ENCODE data around the gene TXNDC5. TPM values are rescaled to one million over a fixed set of nuclear protein-coding genes. Genes with fewer than 3 reads are reported as not detected.

Gene TXNDC5
- total and polyA plus RNA-seq, 2 of the 13 experiments (the other 11 are each of a cell fraction or from before 2014, with no cell fraction given), result 287 to 578 TPM

- TF ChIP-seq EED (CRISPR knock-in tag; IDR thresholded peaks at IDR 0.05) (peak; percentile 79), ZNF546 (CRISPR knock-in tag; conservative IDR thresholded peaks at IDR 0.05) (peak; percentile 82), TEAD2 (CRISPR knock-in tag; IDR thresholded peaks at IDR 0.05) (peak; percentile 40; the same call in 1 of the 2 replicates), ZNF296 (CRISPR knock-in tag; conservative IDR thresholded peaks at IDR 0.05) (0 out of 2 replicates have a peak, but pooled peaks have one; percentile 43), ZNF672 (CRISPR knock-in tag; IDR thresholded peaks at IDR 0.05) (0 out of 2 replicates have a peak, but pooled peaks have one; percentile 80), ZNF414 (CRISPR knock-in tag; IDR thresholded peaks at IDR 0.05) (0 out of 2 replicates have a peak, but pooled peaks have one; percentile 30), ADNP (CRISPR knock-in tag; IDR thresholded peaks at IDR 0.05) (no peak), ZNF335 (CRISPR knock-in tag; IDR thresholded peaks at IDR 0.05) (no peak), MAF1 (CRISPR knock-in tag; IDR thresholded peaks at IDR 0.05; ENCODE audit: borderline replicate concordance) (peak; percentile 74; the same call in 1 of the 2 replicates), RARA (CRISPR knock-in tag; IDR thresholded peaks at IDR 0.05) (peak; percentile 71), SMYD3 (CRISPR knock-in tag; IDR thresholded peaks at IDR 0.05) (peak; percentile 93; the same call in 1 of the 2 replicates), DRAP1 (CRISPR knock-in tag; IDR thresholded peaks at IDR 0.05) (no peak; the same call in 1 of the 2 replicates), ZBTB38 (CRISPR knock-in tag; IDR thresholded peaks at IDR 0.05) (0 out of 2 replicates have a peak, but pooled peaks have one; percentile 46), ZNF234 (CRISPR knock-in tag; conservative IDR thresholded peaks at IDR 0.05) (peak; percentile 95), ZNF460 (CRISPR knock-in tag; IDR thresholded peaks at IDR 0.05; ENCODE audit: borderline replicate concordance) (no peak), ARHGAP35 (CRISPR knock-in tag; IDR thresholded peaks at IDR 0.05; ENCODE audit: borderline replicate concordance) (peak; percentile 94), SALL2 (CRISPR knock-in tag; IDR thresholded peaks at IDR 0.05) (peak; percentile 88; the same call in 1 of the 2 replicates), ZNF160 (CRISPR knock-in tag; IDR thresholded peaks at IDR 0.05) (peak; percentile 82), CREBL2 (CRISPR knock-in tag; IDR thresholded peaks at IDR 0.05; ENCODE audit: borderline replicate concordance) (peak; percentile 31; the same call in 1 of the 2 replicates), ZNF616 (CRISPR knock-in tag; IDR thresholded peaks at IDR 0.05; ENCODE audit: low read depth) (peak; percentile 61; the same call in 1 of the 2 replicates)
- TF ChIP-seq, protein P1, sequence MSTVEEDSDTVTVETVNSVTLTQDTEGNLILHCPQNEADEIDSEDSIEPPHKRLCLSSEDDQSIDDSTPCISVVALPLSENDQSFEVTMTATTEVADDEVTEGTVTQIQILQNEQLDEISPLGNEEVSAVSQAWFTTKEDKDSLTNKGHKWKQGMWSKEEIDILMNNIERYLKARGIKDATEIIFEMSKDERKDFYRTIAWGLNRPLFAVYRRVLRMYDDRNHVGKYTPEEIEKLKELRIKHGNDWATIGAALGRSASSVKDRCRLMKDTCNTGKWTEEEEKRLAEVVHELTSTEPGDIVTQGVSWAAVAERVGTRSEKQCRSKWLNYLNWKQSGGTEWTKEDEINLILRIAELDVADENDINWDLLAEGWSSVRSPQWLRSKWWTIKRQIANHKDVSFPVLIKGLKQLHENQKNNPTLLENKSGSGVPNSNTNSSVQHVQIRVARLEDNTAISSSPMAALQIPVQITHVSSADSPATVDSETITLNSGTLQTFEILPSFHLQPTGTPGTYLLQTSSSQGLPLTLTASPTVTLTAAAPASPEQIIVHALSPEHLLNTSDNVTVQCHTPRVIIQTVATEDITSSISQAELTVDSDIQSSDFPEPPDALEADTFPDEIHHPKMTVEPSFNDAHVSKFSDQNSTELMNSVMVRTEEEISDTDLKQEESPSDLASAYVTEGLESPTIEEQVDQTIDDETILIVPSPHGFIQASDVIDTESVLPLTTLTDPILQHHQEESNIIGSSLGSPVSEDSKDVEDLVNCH (CRISPR knock-in tag; IDR thresholded peaks at IDR 0.05), result peak; percentile 67; the same call in 1 of the 2 replicates
- TF ChIP-seq, protein P2, sequence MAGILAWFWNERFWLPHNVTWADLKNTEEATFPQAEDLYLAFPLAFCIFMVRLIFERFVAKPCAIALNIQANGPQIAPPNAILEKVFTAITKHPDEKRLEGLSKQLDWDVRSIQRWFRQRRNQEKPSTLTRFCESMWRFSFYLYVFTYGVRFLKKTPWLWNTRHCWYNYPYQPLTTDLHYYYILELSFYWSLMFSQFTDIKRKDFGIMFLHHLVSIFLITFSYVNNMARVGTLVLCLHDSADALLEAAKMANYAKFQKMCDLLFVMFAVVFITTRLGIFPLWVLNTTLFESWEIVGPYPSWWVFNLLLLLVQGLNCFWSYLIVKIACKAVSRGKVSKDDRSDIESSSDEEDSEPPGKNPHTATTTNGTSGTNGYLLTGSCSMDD (CRISPR knock-in tag; IDR thresholded peaks at IDR 0.05), result no peak
- TF ChIP-seq, protein P3, sequence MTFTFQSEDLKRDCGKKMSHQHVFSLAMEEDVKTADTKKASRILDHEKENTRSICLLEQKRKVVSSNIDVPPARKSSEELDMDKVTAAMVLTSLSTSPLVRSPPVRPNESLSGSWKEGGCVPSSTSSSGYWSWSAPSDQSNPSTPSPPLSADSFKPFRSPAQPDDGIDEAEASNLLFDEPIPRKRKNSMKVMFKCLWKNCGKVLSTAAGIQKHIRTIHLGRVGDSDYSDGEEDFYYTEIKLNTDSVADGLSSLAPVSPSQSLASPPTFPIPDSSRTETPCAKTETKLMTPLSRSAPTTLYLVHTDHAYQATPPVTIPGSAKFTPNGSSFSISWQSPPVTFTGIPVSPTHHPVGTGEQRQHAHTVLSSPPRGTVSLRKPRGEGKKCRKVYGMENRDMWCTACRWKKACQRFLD (CRISPR knock-in tag; IDR thresholded peaks at IDR 0.05; ENCODE audit: borderline replicate concordance), result peak; percentile 96
Measured at GRCh38 chr6:7909323-7910276, 988 bp downstream of the TXNDC5 start (continued).

Data from HepG2 (cell line).